HepG2 (cell line): Measurements from ENCODE around the gene IFNG. TPM values are rescaled to one million over a fixed set of nuclear protein-coding genes. Genes with fewer than 3 reads are reported as not detected.

Experiments
- ATAC-seq: fragments of 200-7000 bp; cut with Tn5 transposase; 3 replicates; pipeline ENCODE4 v1.9.1; 2020; ENCODE audit warnings: mild to moderate bottlenecking, moderate library complexity
- BruUV-seq: library from RNA; stranded (reverse); fragments of 400-500 nt; replicated peaks from 2 replicates; lab custom pipeline; 2021; lab: Mats Ljungman, UMichigan
- CTCF ChIA-PET: fragments of 300-600 bp; formaldehyde crosslinking; extraction: SDS; loops from one replicate; lab custom pipeline; 2021; ENCODE audit warnings: low total read pairs, inconsistent platforms, low intra/inter-chr PET ratio; lab: Yijun Ruan, JAX
- POLR2A ChIA-PET: fragments of 350-600 bp; sonication (Branson Sonifier 250); formaldehyde crosslinking; loops from one replicate; lab custom pipeline; 2020; ENCODE audit warnings: antibody characterized with exemption, inconsistent platforms; lab: Yijun Ruan, JAX
- DNase-seq: peaks from one replicate; pipeline ENCODE4 v3.0.0-alpha.2; 2015; ENCODE audit warnings: low spot score
- FAIRE-seq: peaks from 3 replicates; lab custom pipeline; 2011; peaks lifted over from hg19 to GRCh38; lab: Jason Lieb, UNC
- H2AFZ ChIP-seq: one replicate; pipeline ENCODE4 v1.6.1; 2011; ENCODE audit warnings: low read length, inconsistent platforms
- H3K27ac ChIP-seq: fragments of 300-600 bp; 3 replicates; pipeline ENCODE4 v1.8.0; 2011; ENCODE audit warnings: mixed run types, mild to moderate bottlenecking, mixed read lengths, low read length, inconsistent platforms; ENCODE audit not compliant: insufficient read depth; ENCODE audit errors: extremely low read length
- H3K27me3 ChIP-seq, 2 experiments: fragments of 200-600 bp in 1 of 2; 2 replicates in 1 of 2; 3 replicates in 1 of 2; pipeline versions ENCODE4 v1.6.0 to v1.8.0; 2011; ENCODE audit warnings: low read length in 2 of 2, mild to moderate bottlenecking in 2 of 2, moderate library complexity in 2 of 2, inconsistent platforms in 1 of 2; ENCODE audit not compliant: insufficient read depth in 2 of 2, control insufficient read depth in 1 of 2
- H3K36me3 ChIP-seq, 2 experiments: fragments of 200-600 bp in 1 of 2; replicated peaks in 1 of 2; 2 replicates in 1 of 2; 3 replicates in 1 of 2; pipeline versions ENCODE4 v1.5.1 to v1.8.0; 2011; ENCODE audit warnings: low read length in 2 of 2, inconsistent platforms in 1 of 2; ENCODE audit not compliant: insufficient read depth in 2 of 2, control insufficient read depth in 1 of 2
- H3K4me1 ChIP-seq: 2 replicates; pipeline ENCODE4 v1.5.1; 2012; ENCODE audit warnings: low read length, inconsistent platforms; ENCODE audit not compliant: insufficient read depth
- H3K4me2 ChIP-seq: 2 replicates; pipeline ENCODE4 v1.6.0; 2011; ENCODE audit warnings: low read depth, low read length, inconsistent platforms
- H3K4me3 ChIP-seq, 3 experiments: fragments of 200-600 bp in 1 of 3; sonication (generic), shearing (Covaris generic) in 1 of 3; replicated peaks in 1 of 3; 2 replicates each; pipeline ENCODE4 v1.5.1; 2011 to 2016; ENCODE audit warnings: low read length in 3 of 3, inconsistent platforms in 2 of 3, low read depth in 2 of 3, mild to moderate bottlenecking in 2 of 3, control low read depth in 1 of 3, mixed read lengths in 1 of 3; ENCODE audit not compliant: insufficient read depth in 1 of 3
- H3K79me2 ChIP-seq: one replicate; pipeline ENCODE4 v1.6.1; 2011; ENCODE audit warnings: low read length, inconsistent platforms; ENCODE audit not compliant: insufficient read depth
- H3K9ac ChIP-seq: 2 replicates; pipeline ENCODE4 v1.6.0; 2011; ENCODE audit warnings: mild to moderate bottlenecking, low read depth, low read length, inconsistent platforms; ENCODE audit not compliant: insufficient read depth
- H3K9me3 ChIP-seq: 2 replicates; pipeline ENCODE4 v1.5.1; 2012; ENCODE audit warnings: mild to moderate bottlenecking, low read length
- H4K20me1 ChIP-seq: 2 replicates; pipeline ENCODE4 v1.6.0; 2011; ENCODE audit warnings: inconsistent platforms, mild to moderate bottlenecking, low read length, moderate library complexity; ENCODE audit not compliant: insufficient read depth
- BRD4 ChIP-seq: sonication (generic); formaldehyde crosslinking; IDR thresholded peaks from 2 replicates; pipeline ENCODE4 v1.4.0; 2020; ENCODE audit warnings: missing genetic modification reagents
- EEA1 ChIP-seq: sonication (generic); formaldehyde crosslinking; IDR thresholded peaks from 2 replicates; pipeline ENCODE4 v1.5.1; 2020; ENCODE audit warnings: mild to moderate bottlenecking, missing genetic modification reagents, borderline replicate concordance
- ETS1 ChIP-seq: sonication (generic); formaldehyde crosslinking; IDR thresholded peaks from 2 replicates; pipeline ENCODE4 v1.4.0; 2020; ENCODE audit warnings: missing genetic modification reagents
- FOSL2 ChIP-seq: sonication (generic); formaldehyde crosslinking; IDR thresholded peaks from 2 replicates; pipeline ENCODE4 v1.4.0; 2020; ENCODE audit warnings: missing genetic modification reagents
- GLI4 ChIP-seq: sonication (generic); formaldehyde crosslinking; IDR thresholded peaks from 2 replicates; pipeline ENCODE4 v1.5.1; 2020; ENCODE audit warnings: missing genetic modification reagents, mild to moderate bottlenecking, moderate library complexity, borderline replicate concordance
- HNRNPLL ChIP-seq: fragments of 200-400 bp; formaldehyde crosslinking; IDR thresholded peaks from 2 replicates; pipeline ENCODE4 v1.6.1; 2017; ENCODE audit warnings: mild to moderate bottlenecking, low read depth, low read length; ENCODE audit not compliant: poor library complexity, severe bottlenecking
- KAT7 ChIP-seq: IDR thresholded peaks from 2 replicates; pipeline ENCODE4 v1.6.1; 2018; ENCODE audit warnings: borderline replicate concordance, missing compliant biosample characterization
- MAF1 ChIP-seq: sonication (generic); formaldehyde crosslinking; IDR thresholded peaks from 2 replicates; pipeline ENCODE4 v1.5.0; 2020; ENCODE audit warnings: missing genetic modification reagents, borderline replicate concordance
- MYC ChIP-seq: sonication (generic); formaldehyde crosslinking; IDR thresholded peaks from 2 replicates; pipeline ENCODE4 v1.9.0; 2021; ENCODE audit warnings: missing genetic modification reagents, borderline replicate concordance
- NR2C2 ChIP-seq: sonication (generic); formaldehyde crosslinking; IDR thresholded peaks from 2 replicates; pipeline ENCODE4 v1.4.0; 2020; ENCODE audit warnings: missing genetic modification reagents, mild to moderate bottlenecking, moderate library complexity, borderline replicate concordance
- RORA ChIP-seq: sonication (generic); formaldehyde crosslinking; IDR thresholded peaks from 2 replicates; pipeline ENCODE4 v1.5.0; 2020; ENCODE audit warnings: mild to moderate bottlenecking, missing genetic modification reagents, moderate library complexity
- SAP130 ChIP-seq: IDR thresholded peaks from 2 replicates; pipeline ENCODE4 v1.6.1; 2016; ENCODE audit warnings: low read depth
- SP2 ChIP-seq: sonication (generic); formaldehyde crosslinking; IDR thresholded peaks from 2 replicates; pipeline ENCODE4 v1.5.1; 2020; ENCODE audit warnings: mild to moderate bottlenecking, missing genetic modification reagents
- STAG1 ChIP-seq: sonication (generic); formaldehyde crosslinking; IDR thresholded peaks from 2 replicates; pipeline ENCODE4 v1.4.0; 2020; ENCODE audit warnings: missing genetic modification reagents
- ZMYM2 ChIP-seq: sonication (generic); formaldehyde crosslinking; IDR thresholded peaks from 2 replicates; pipeline ENCODE4 v1.8.0; 2022; ENCODE audit warnings: mild to moderate bottlenecking, missing genetic modification reagents
- ZNF121 ChIP-seq: sonication (generic); formaldehyde crosslinking; IDR thresholded peaks from 2 replicates; pipeline ENCODE4 v1.5.0; 2020; ENCODE audit warnings: mild to moderate bottlenecking, missing genetic modification reagents
- ZNF746 ChIP-seq: sonication (generic); formaldehyde crosslinking; IDR thresholded peaks from 2 replicates; pipeline ENCODE4 v1.8.0; 2022; ENCODE audit warnings: mild to moderate bottlenecking, missing genetic modification reagents
- ZNF883 ChIP-seq: sonication (generic); formaldehyde crosslinking; IDR thresholded peaks from 2 replicates; pipeline ENCODE4 v1.5.1; 2020; ENCODE audit warnings: mild to moderate bottlenecking, missing genetic modification reagents; ENCODE audit errors: not compliant biosample characterization
- ZSCAN22 ChIP-seq: sonication (generic); formaldehyde crosslinking; IDR thresholded peaks from 2 replicates; pipeline ENCODE4 v1.4.0; 2020; ENCODE audit warnings: mild to moderate bottlenecking, missing genetic modification reagents
- ZSCAN25 ChIP-seq: sonication (generic); formaldehyde crosslinking; IDR thresholded peaks from 2 replicates; pipeline ENCODE4 v1.8.0; 2022; ENCODE audit warnings: mild to moderate bottlenecking, missing genetic modification reagents
- WGBS: methylation state at CpG from one replicate; pipeline ENCODE4 v1.1.6; 2017; ENCODE audit warnings: low lambda C conversion rate; 5-methylcytosine and 5-hydroxymethylcytosine counted together
- in situ Hi-C: cut with HindIII; loops from 2 replicates; pipeline ENCODE4 v1.10.0; 2017; ENCODE audit warnings: low pct_unique_long_range_greater_than_20kb; ENCODE audit not compliant: extremely low pct_ligation_motif_present
- intact Hi-C: fragments of 100-400 bp; cut with micrococcal nuclease; formaldehyde crosslinking; loops from one replicate; pipeline ENCODE4 v1.10.0; 2022; ENCODE audit not compliant: unreplicated experiment
- polyA plus RNA-seq, 8 experiments: library from polyadenylated mRNA; depleted of rRNA in 3 of 8; stranded (reverse) in 7 of 8; unstranded in 1 of 8; fragments of >200 nt; fragmentation: Illumina TruSeq in 4 of 8; extraction: Trizol in 4 of 8; gene quantifications; 2 replicates each; pipeline versions ENCODE4 v1.2.1 to v1.2.3, GENCODE V29; 2011 to 2016; ENCODE audit warnings: low read depth in 4 of 8, missing spikeins in 1 of 8, mixed read lengths in 1 of 8; ENCODE audit not compliant: insufficient read depth in 1 of 8
- total RNA-seq, 5 experiments: library from RNA; depleted of rRNA; stranded (reverse); fragments of >200 nt; fragmentation: Illumina TruSeq; extraction: Trizol; gene quantifications; 2 replicates each; pipeline ENCODE4 v1.2.3, GENCODE V29; 2016; ENCODE audit warnings: low read depth in 1 of 5

IFNG gene
- total and polyA plus RNA-seq, 2 of the 13 experiments (the other 11 are each of a cell fraction or from before 2014, with no cell fraction given) = not detected

GRCh38 chr12:68206446-68206845, 46.9 kb upstream of the IFNG start:
- Histone ChIP-seq H4K20me1 (no peaks in the 10 kb centered on the region), H3K79me2 (no peaks in the 10 kb centered on the region), H3K9ac (no peak overlapping the region), H3K9me3 (no peaks in the 10 kb centered on the region), H3K4me2 (no peak overlapping the region), H3K27ac (no peak overlapping the region), H3K27me3 (no peaks in the 10 kb centered on the region; a peak in 1 of 5 replicates), H3K36me3 (no peaks in the 10 kb centered on the region), H3K4me1 (no peaks in the 10 kb centered on the region), H3K4me3 (no peak overlapping the region), H2AFZ (no peak overlapping the region)
- DNase-seq (no peak), ATAC-seq (no peak), FAIRE-seq (no peak)
- intact Hi-C loops = no loop called here
- WGBS = 0% methylated on average over 1 of the region's 1 CpG
- ChIA-PET POLR2A (no interaction called here), CTCF (no interaction called here)
- BruUV-seq = no TSS peak
- no peak for TF ChIP-seq NR2C2 (CRISPR knock-in tag)
- no peak for TF ChIP-seq STAG1 (CRISPR knock-in tag)
- no peak for TF ChIP-seq MYC
- TF ChIP-seq MAF1 (CRISPR knock-in tag) = no peak
- TF ChIP-seq ZMYM2 = no peak
- TF ChIP-seq ZNF883 (CRISPR knock-in tag) = no peak
- TF ChIP-seq ZSCAN22 (CRISPR knock-in tag) = no peak
- TF ChIP-seq BRD4 (CRISPR knock-in tag) = no peak
- no peak for TF ChIP-seq SP2 (CRISPR knock-in tag)
- TF ChIP-seq ZSCAN25 (CRISPR knock-in tag) = no peak
- TF ChIP-seq SAP130 (CRISPR knock-in tag) = no peak
- TF ChIP-seq KAT7 (CRISPR knock-in tag) = no peak
- no peak for TF ChIP-seq FOSL2 (CRISPR knock-in tag)
- TF ChIP-seq GLI4 (CRISPR knock-in tag) = no peak
- TF ChIP-seq RORA (CRISPR knock-in tag) = no peak
- TF ChIP-seq EEA1 (CRISPR knock-in tag) = no peak
- no peak for TF ChIP-seq ZNF746 (CRISPR knock-in tag)
- TF ChIP-seq ETS1 (CRISPR knock-in tag) = no peak
- TF ChIP-seq HNRNPLL = no peak
- no peak for TF ChIP-seq ZNF121 (CRISPR knock-in tag)
- in situ Hi-C loops = no loop called here
